Progenitor cell of endocrine pancreas (in vitro differentiated cells): ENCODE results near the gene DYSF. TPM values are rescaled to one million over a fixed set of nuclear protein-coding genes. Genes with fewer than 3 reads are reported as not detected.
A peak's percentile ranks its signal among the peaks of the same experiment; 100 is the strongest.

Source experiments
- DNase-seq: peaks from one replicate; pipeline ENCODE4 v3.0.0; 2021; ENCODE audit warnings: low spot score; ENCODE audit not compliant: unreplicated experiment
- H3K27ac Mint-ChIP-seq: 2 replicates; pipeline ENCODE4 v1.8.0; 2021; ENCODE audit warnings: mild to moderate bottlenecking, moderate library complexity, mixed read lengths
- H3K27me3 Mint-ChIP-seq: 2 replicates; pipeline ENCODE4 v1.8.0; 2021; ENCODE audit warnings: mixed read lengths
- H3K36me3 Mint-ChIP-seq: 2 replicates; pipeline ENCODE4 v1.8.0; 2022; ENCODE audit warnings: mixed read lengths; ENCODE audit not compliant: insufficient read depth
- H3K4me1 Mint-ChIP-seq: 2 replicates; pipeline ENCODE4 v1.8.0; 2021; ENCODE audit warnings: low read depth, mixed read lengths
- H3K4me3 Mint-ChIP-seq: 2 replicates; pipeline ENCODE4 v1.8.0; 2021; ENCODE audit warnings: low read depth, mild to moderate bottlenecking, moderate library complexity, mixed read lengths
- H3K9me3 Mint-ChIP-seq: 2 replicates; pipeline ENCODE4 v1.8.0; 2021; ENCODE audit warnings: low read depth, mixed read lengths
- CTCF ChIP-seq: fragments of 200-600 bp; sonication (generic); IDR thresholded peaks from one replicate; pipeline ENCODE4 v1.5.0; 2021; ENCODE audit warnings: antibody characterized with exemption, mild to moderate bottlenecking; ENCODE audit not compliant: unreplicated experiment
- total RNA-seq: library from RNA; stranded (reverse); gene quantifications from 2 replicates; pipeline ENCODE4 v1.2.1, GENCODE V29; 2021

The DYSF gene
- total RNA-seq, 1 donor from 2014 or later = 1.4 TPM

GRCh38 chr2:71560638-71561011, 107.3 kb downstream of the DYSF start:
- no peak for TF ChIP-seq CTCF
- Mint-ChIP-seq H3K36me3 (no peaks in the 10 kb centered on the region), H3K9me3 (no peaks in the 10 kb centered on the region), H3K27me3 (no peaks in the 10 kb centered on the region), H3K27ac (no peak overlapping the region), H3K4me3 (no peak overlapping the region), H3K4me1 (peaks cover 24% of the 10 kb centered on the region)
- DNase-seq = no peak

- DNase-seq = no peak
- Mint-ChIP-seq H3K27me3 (no peaks in the 10 kb centered on the region), H3K27ac (peak overlapping the region; percentile 92), H3K4me3 (no peak overlapping the region), H3K4me1 (peaks cover 16% of the 10 kb centered on the region), H3K36me3 (no peaks in the 10 kb centered on the region), H3K9me3 (no peaks in the 10 kb centered on the region)
- TF ChIP-seq CTCF = no peak
These were observed 108.3 kb downstream of the DYSF start for GRCh38 chr2:71561441-71562267.

GRCh38 chr2:71562518-71562917, 109.2 kb downstream of the DYSF start:
- no peaks in the 10 kb centered on the region for H3K36me3 Mint-ChIP-seq
- H3K4me3 Mint-ChIP-seq = no peak overlapping the region
- no peak for TF ChIP-seq CTCF
- H3K9me3 Mint-ChIP-seq = no peaks in the 10 kb centered on the region
- no peak for DNase-seq
- H3K27ac Mint-ChIP-seq = peak overlapping the region; percentile 24
- peaks cover 7% of the 10 kb centered on the region for H3K4me1 Mint-ChIP-seq
- H3K27me3 Mint-ChIP-seq = no peaks in the 10 kb centered on the region

- Mint-ChIP-seq H3K4me1 (peaks cover 7% of the 10 kb centered on the region), H3K27me3 (no peaks in the 10 kb centered on the region)
These were observed 110.5 kb downstream of the DYSF start for GRCh38 chr2:71563872-71564271.

GRCh38 chr2:71564361-71564760, 111.0 kb downstream of the DYSF start:
- no peak for TF ChIP-seq CTCF
- Mint-ChIP-seq H3K9me3 (no peaks in the 10 kb centered on the region), H3K27me3 (no peaks in the 10 kb centered on the region), H3K4me3 (no peak overlapping the region), H3K36me3 (no peaks in the 10 kb centered on the region), H3K27ac (no peak overlapping the region), H3K4me1 (peaks cover 4% of the 10 kb centered on the region)
- DNase-seq = no peak

More at GRCh38 chr2:71563872-71564271, 110.5 kb downstream of the DYSF start:
- no peak for DNase-seq
- H3K27ac Mint-ChIP-seq = no peak overlapping the region
- no peak overlapping the region for H3K4me3 Mint-ChIP-seq
- H3K36me3 Mint-ChIP-seq = no peaks in the 10 kb centered on the region
- H3K9me3 Mint-ChIP-seq = no peaks in the 10 kb centered on the region
- TF ChIP-seq CTCF = no peak
